K562 (cell line): ENCODE measurements around the gene BORCS5. TPM values are rescaled to one million over a fixed set of nuclear protein-coding genes. Genes with fewer than 3 reads are reported as not detected.

Experiments
- ARHGAP35 ChIP-seq: fragments of 450-650 bp; IDR thresholded peaks from 2 replicates; pipeline ENCODE4 v1.6.1; 2018; ENCODE audit not compliant: partially characterized antibody
- BHLHE40 ChIP-seq: IDR thresholded peaks from 2 replicates; pipeline ENCODE4 v1.6.1; 2011; ENCODE audit warnings: low read length, improper control_type of control experiment
- CREM ChIP-seq: IDR thresholded peaks from 2 replicates; pipeline ENCODE4 v1.6.1; 2014; ENCODE audit warnings: antibody characterized with exemption, low read depth
- CTBP1 ChIP-seq: fragments of 450-650 bp; IDR thresholded peaks from 2 replicates; pipeline ENCODE4 v1.6.1; 2016; ENCODE audit warnings: borderline replicate concordance
- DPF2 ChIP-seq: fragments of 450-650 bp; IDR thresholded peaks from 2 replicates; pipeline ENCODE4 v1.6.1; 2016
- GTF2F1 ChIP-seq: IDR thresholded peaks from 2 replicates; pipeline ENCODE4 v1.6.1; 2011; ENCODE audit warnings: low read depth, low read length, improper control_type of control experiment
- IFI16 ChIP-seq: fragments of 250-450 bp; sonication (Bioruptor Pico); IDR thresholded peaks from 2 replicates; pipeline ENCODE4 v2.1.2; 2022; ENCODE audit warnings: mild to moderate bottlenecking, inconsistent platforms
- KAT2B ChIP-seq: IDR thresholded peaks from one replicate; pipeline ENCODE4 v1.6.1; 2012; ENCODE audit warnings: low read depth, mild to moderate bottlenecking, control low read depth, inconsistent platforms, low read length, moderate library complexity
- NCOA4 ChIP-seq: fragments of 450-650 bp; IDR thresholded peaks from 2 replicates; pipeline ENCODE4 v1.6.1; 2018; ENCODE audit warnings: mild to moderate bottlenecking; ENCODE audit not compliant: partially characterized antibody
- OTX1 ChIP-seq: fragments of 450-650 bp; formaldehyde crosslinking; IDR thresholded peaks from 2 replicates; pipeline ENCODE4 v1.4.0; 2022; ENCODE audit warnings: mild to moderate bottlenecking
- RBBP5 ChIP-seq: fragments of 200-600 bp; sonication (generic); IDR thresholded peaks from 2 replicates; pipeline ENCODE4 v1.6.1; 2012; ENCODE audit warnings: borderline replicate concordance, mild to moderate bottlenecking, low read length, control low read depth, inconsistent platforms; ENCODE audit not compliant: insufficient read depth, poor library complexity, severe bottlenecking
- SMARCA5 ChIP-seq: fragments of 450-650 bp; IDR thresholded peaks from 2 replicates; pipeline ENCODE4 v1.6.1; 2016
- TEAD1 ChIP-seq, 2 experiments: fragments of 450-650 bp in 1 of 2; sonication (generic) in 1 of 2; formaldehyde crosslinking; IDR thresholded peaks; 2 replicates each; pipeline versions ENCODE4 v1.4.0 to v1.8.0; 2020 to 2022; ENCODE audit warnings: mild to moderate bottlenecking in 2 of 2, missing genetic modification reagents in 1 of 2
- ZNF280A ChIP-seq: fragments of 450-650 bp; IDR thresholded peaks from 2 replicates; pipeline ENCODE4 v1.6.1; 2018; ENCODE audit warnings: mild to moderate bottlenecking, low read depth; ENCODE audit not compliant: partially characterized antibody
- ZNF639 ChIP-seq, 2 experiments: fragments of 200-800 bp in 1 of 2; sonication (Bioruptor generic) in 1 of 2; sonication (generic) in 1 of 2; formaldehyde crosslinking in 1 of 2; IDR thresholded peaks in 1 of 2; conservative IDR thresholded peaks in 1 of 2; 2 replicates each; pipeline versions ENCODE4 v1.5.0 to v1.6.1; 2016 to 2020; ENCODE audit warnings: missing compliant biosample characterization in 1 of 2, missing genetic modification characterization in 1 of 2, missing genetic modification reagents in 1 of 2
- ZNF655 ChIP-seq: fragments of 250-450 bp; sonication (Bioruptor Pico); IDR thresholded peaks from 2 replicates; pipeline ENCODE4 v1.5.0; 2021
- ZNF766 ChIP-seq: fragments of 200-800 bp; sonication (Bioruptor generic); conservative IDR thresholded peaks from 2 replicates; pipeline ENCODE4 v1.6.1; 2016; ENCODE audit warnings: missing genetic modification characterization, missing compliant biosample characterization
- polyA plus RNA-seq, 8 experiments: library from polyadenylated mRNA; depleted of rRNA in 4 of 8; stranded (reverse) in 5 of 8; unstranded in 3 of 8; fragments of >200 nt; fragmentation: Nextera tagmentation in 2 of 8; fragmentation: Illumina TruSeq in 1 of 8; extraction: Ambion mirVana in 2 of 8; extraction: Trizol in 1 of 8; gene quantifications; 2 replicates each; pipeline versions ENCODE4 v1.2.1 to v1.2.3, GENCODE V29; 2011 to 2014; ENCODE audit warnings: inconsistent platforms in 1 of 8, missing spikeins in 1 of 8
- total RNA-seq, 7 experiments: library from RNA; depleted of rRNA in 6 of 7; stranded (reverse); fragments of >200 nt in 6 of 7; fragmentation: Illumina TruSeq in 2 of 7; extraction: Trizol in 2 of 7; gene quantifications; 2 replicates each; pipeline versions ENCODE4 v1.2.1 to v1.2.3, GENCODE V29; 2011 to 2021; ENCODE audit warnings: low replicate concordance in 1 of 7
- TF ChIP-seq, protein P1 (sequence below): sonication (generic); formaldehyde crosslinking; IDR thresholded peaks from 2 replicates; pipeline ENCODE4 v1.9.0; 2022; ENCODE audit warnings: mild to moderate bottlenecking, missing genetic modification reagents

Gene BORCS5
- total and polyA plus RNA-seq, 9 of the 15 experiments (the other 6 are each of a cell fraction or from before 2014, with no cell fraction given): 0.31 to 12.4 (median 6.6) TPM

DNA sequence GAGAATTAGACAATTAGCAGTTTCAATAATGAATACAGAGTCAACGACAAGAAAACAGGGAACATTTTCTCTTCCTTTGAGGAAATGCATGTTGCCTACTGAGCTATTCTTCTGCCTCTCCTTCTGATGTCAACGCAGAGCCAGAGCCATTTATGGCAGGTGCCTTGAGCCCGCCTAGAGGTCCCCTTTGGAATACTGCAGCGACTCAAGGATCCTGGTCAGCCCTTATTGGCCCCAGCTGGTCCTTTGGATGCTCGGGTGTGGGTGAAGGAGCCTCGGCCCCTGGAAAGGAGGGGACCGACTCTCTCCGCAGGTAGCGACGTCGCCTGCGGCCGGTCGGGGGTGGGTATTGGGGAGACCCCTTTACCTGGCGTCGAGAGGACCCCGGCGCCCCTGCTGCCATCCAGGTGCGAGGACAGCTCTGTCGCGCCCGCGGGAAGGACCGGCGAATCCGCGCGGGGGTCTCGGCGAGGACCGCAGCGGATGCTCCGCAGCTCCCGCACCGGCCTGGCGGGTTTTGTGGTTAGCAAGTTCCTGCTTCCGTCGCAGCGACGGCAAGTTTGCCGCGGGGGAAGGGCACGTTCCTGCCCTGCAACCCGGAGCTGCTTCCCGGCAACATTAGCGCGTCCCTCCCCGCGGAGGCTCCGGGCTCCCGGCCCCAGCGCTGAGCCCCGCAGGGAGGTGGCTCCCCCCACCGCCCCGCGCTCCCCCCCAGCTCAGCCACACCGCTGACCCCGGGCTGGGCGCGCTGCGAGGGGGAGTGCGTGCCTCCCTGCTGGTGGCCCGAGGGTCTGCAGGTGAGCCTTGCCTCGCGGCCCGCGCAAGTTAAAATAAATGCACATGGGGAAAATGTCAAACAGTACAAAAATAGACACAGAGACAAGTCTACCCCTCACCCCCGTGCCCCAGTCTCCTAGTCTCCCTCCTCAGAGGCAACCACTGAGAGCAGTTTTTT, 6.9 kb upstream of the BORCS5 start, which contains the start of gene MANSC1 (continued):
- TF ChIP-seq ZNF639 (CRISPR knock-in tag; conservative IDR thresholded peaks at IDR 0.05 in 1 of 2, IDR thresholded peaks at IDR 0.05 in 1 of 2) (0 out of 4 replicates have a peak, but pooled peaks of 1 of the 2 experiments have one; percentile 25), DPF2 (no peak), KAT2B (no peak), ARHGAP35 (no peak), ZNF655 (CRISPR knock-in tag) (no peak), GTF2F1 (no peak), TEAD1 (CRISPR knock-in tag; IDR thresholded peaks at IDR 0.05) (no peak), IFI16 (CRISPR knock-in tag) (no peak), ZNF280A (no peak), CTBP1 (peak; percentile 87), NCOA4 (no peak), RBBP5 (peak; percentile 76), ZNF766 (CRISPR knock-in tag) (no peak), OTX1 (no peak), CREM (peak; percentile 5; the same call in 1 of the 2 replicates), SMARCA5 (no peak), BHLHE40 (peak; percentile 68; the same call in 1 of the 2 replicates)
- TF ChIP-seq, protein P1, sequence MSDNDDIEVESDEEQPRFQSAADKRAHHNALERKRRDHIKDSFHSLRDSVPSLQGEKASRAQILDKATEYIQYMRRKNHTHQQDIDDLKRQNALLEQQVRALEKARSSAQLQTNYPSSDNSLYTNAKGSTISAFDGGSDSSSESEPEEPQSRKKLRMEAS (CRISPR knock-in tag): peak; percentile 40; the same call in 1 of the 2 replicates
